Measurements from ENCODE around the gene ADORA2A. TPM values are rescaled to one million over a fixed set of nuclear protein-coding genes. Genes with fewer than 3 reads are reported as not detected.
A peak's percentile ranks its signal among the peaks of the same experiment; 100 is the strongest.
"Not testable (repeated sequence)": the region's sequence is repeated elsewhere in the genome, so short reads cannot be mapped to it uniquely, and the experiment has no call there.

The ADORA2A gene
- total RNA-seq, 1 experiment from 2014 or later, result 3.4 TPM

DNA sequence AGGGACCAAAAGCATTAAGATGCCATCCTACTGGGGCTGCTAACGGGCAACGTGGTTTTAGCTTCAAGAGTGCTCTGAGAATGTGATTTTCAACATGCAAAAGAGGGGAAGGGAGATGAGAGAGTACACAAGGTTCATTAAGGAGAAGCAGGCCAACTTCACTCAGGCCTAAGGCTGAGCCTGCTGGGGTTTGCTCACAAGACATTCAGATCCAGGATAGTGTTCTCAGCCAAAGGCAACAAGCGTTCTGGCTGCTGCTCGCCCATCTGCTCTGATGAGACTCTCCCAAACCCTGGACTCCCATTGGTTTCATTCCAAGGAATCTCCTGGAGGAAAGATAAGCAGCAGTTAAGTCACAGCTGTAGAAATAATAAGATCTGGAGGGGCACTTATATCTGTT is 44.2 kb downstream of the ADORA2A start:
- no peaks in the 10 kb centered on the region for H3K36me3 ChIP-seq
- H3K9me3 ChIP-seq (replicated peaks), result no peaks in the 10 kb centered on the region
- no peak for DNase-seq (ENCODE audit: low read depth in 1 of 2, low spot score in 2 of 2)
- H3K4me1 ChIP-seq (replicated peaks), result peaks cover 49% of the 10 kb centered on the region
- H3K27me3 ChIP-seq (replicated peaks), result no peaks in the 10 kb centered on the region
- H3K4me3 ChIP-seq, result no peak overlapping the region
- H3K27ac ChIP-seq, result no peak overlapping the region

DNA sequence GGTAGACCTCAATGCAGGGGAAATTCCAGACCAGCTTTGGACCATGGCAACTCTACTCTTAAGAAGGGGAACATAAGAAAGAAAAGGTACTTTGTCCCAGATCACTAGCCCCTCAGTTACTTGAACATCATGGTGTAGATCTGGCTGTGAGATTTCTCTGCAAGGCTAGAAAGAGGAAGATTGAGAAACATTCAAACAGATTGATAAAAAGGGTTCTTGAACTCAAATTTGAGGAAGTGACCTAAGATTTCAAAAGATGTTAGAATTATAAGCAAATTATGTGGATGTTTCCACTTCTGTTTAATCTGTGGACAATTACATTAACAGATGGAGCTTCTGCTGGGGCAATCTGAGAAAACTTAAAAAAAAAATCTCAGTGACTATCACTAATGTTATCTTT is 45.9 kb downstream of the ADORA2A start:
- Histone ChIP-seq H3K36me3 (no peaks in the 10 kb centered on the region), H3K9me3 (replicated peaks) (no peaks in the 10 kb centered on the region), H3K4me3 (no peak overlapping the region), H3K4me1 (replicated peaks) (peaks cover 38% of the 10 kb centered on the region), H3K27ac (peak overlapping the region; percentile 94), H3K27me3 (replicated peaks) (no peaks in the 10 kb centered on the region)
- no peak for DNase-seq (ENCODE audit: low read depth in 1 of 2, low spot score in 2 of 2)

DNA sequence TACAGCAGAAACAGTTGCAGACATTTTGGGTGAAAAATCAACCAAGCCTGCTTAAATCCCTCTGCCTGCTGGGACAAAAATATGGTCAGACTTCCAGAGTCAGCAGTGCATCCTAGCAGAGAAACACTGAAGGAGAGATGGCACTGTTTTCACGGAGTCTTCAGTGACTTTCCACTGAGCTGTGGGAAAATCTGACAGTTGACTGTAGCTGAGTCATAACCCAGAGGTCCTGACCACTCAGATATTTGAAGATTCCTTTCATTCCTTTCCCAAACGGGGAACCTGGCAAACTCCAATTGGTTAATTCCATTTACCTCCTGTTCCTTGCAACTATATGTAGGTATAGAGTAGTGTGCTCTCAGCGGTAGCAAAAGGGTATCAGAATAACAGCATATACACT is 46.8 kb downstream of the ADORA2A start:
- DNase-seq (ENCODE audit: low read depth in 1 of 2, low spot score in 2 of 2), result peak; percentile 83 to 92

DNA sequence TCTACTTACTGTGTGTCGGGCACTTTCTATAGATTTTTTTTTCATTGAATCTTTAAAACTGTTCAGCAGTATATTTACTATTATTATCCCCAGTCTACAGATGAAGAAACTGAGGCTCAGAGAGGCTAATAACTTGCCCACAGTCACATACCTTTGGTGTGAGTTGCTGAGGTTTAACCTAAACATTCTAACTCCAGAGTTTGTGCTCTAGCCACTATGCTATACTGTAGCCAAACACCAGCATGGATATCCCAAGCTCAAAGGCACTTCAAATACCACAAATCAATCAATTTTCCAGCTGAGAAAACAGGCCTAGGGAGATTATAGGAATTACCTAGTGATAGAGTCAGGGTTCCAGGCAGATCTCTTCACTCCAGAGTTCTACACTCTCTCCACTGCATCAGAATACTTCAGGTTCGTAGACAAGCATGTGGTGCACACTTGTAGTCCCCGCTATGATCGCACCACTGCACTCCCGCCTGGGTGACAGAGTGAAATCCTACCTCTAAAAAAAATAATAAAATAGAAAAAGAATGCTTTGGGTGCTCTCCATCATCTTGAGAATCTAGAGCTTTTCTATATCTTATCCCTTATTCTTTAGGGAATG is 47.4 kb downstream of the ADORA2A start:
- Histone ChIP-seq H3K4me3 (no peak overlapping the region), H3K4me1 (replicated peaks) (peaks cover 38% of the 10 kb centered on the region), H3K9me3 (replicated peaks) (no peaks in the 10 kb centered on the region), H3K27me3 (replicated peaks) (no peaks in the 10 kb centered on the region), H3K36me3 (no peaks in the 10 kb centered on the region), H3K27ac (peak overlapping the region; percentile 94)
- no peak for DNase-seq (ENCODE audit: low read depth in 1 of 2, low spot score in 2 of 2)

More for the DNA sequence above, 46.8 kb downstream of the ADORA2A start:
- no peak overlapping the region for H3K4me3 ChIP-seq
- H3K4me1 ChIP-seq (replicated peaks), result peaks cover 38% of the 10 kb centered on the region
- H3K27me3 ChIP-seq (replicated peaks), result no peaks in the 10 kb centered on the region
- peak overlapping the region; percentile 94 for H3K27ac ChIP-seq
- H3K36me3 ChIP-seq, result no peaks in the 10 kb centered on the region
- no peaks in the 10 kb centered on the region for H3K9me3 ChIP-seq (replicated peaks)

DNA sequence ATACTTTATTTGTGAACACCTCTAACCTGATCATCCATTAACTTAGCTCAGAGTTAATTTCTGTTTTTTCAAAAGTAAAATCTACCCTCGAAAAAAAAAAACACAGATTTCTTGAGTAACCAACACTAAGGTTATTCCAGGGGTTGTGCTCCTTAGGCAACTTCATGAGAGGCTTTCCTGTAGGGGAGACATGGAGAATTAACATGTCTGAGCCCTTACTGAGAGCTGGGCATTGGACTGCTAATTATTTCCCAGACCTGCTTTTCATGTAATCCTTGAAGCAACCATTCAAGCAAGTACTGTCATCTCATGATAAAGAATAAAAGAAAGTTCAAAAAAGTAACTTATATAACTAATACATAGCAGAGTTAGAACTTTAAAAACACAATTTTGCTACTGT is 54.2 kb downstream of the ADORA2A start:
- no peak for DNase-seq (ENCODE audit: low read depth in 1 of 2, low spot score in 2 of 2)
- Histone ChIP-seq H3K36me3 (no peaks in the 10 kb centered on the region), H3K27ac (no peak overlapping the region), H3K4me1 (replicated peaks) (peaks cover 35% of the 10 kb centered on the region), H3K27me3 (replicated peaks) (no peaks in the 10 kb centered on the region), H3K4me3 (no peak overlapping the region), H3K9me3 (replicated peaks) (no peaks in the 10 kb centered on the region)

DNA sequence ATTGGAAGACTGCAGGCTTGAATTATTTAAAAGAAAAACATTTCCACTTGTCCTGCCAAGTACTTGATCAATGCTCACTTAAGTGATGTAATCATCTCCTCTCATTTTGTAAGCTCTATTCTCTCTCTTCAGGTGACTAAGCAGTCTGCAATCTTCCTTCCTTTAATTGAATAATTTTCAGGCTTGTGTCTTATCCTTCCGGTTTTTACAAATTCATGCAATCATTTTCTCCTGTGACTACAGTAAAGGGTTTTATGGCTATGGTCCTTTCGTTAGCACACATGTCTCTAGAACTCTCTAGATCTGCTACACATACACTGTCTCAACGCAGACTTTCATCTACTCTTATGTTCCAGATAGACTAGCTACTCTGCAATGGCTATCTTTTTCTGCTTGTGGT is 55.2 kb downstream of the ADORA2A start:
- Histone ChIP-seq H3K9me3 (replicated peaks) (no peaks in the 10 kb centered on the region), H3K27ac (no peak overlapping the region), H3K36me3 (no peaks in the 10 kb centered on the region), H3K27me3 (replicated peaks) (no peaks in the 10 kb centered on the region), H3K4me3 (no peak overlapping the region), H3K4me1 (replicated peaks) (peaks cover 44% of the 10 kb centered on the region)
- peak in 1 of 2 experiments; percentile 53 for DNase-seq (ENCODE audit: low read depth in 1 of 2, low spot score in 2 of 2)

DNA sequence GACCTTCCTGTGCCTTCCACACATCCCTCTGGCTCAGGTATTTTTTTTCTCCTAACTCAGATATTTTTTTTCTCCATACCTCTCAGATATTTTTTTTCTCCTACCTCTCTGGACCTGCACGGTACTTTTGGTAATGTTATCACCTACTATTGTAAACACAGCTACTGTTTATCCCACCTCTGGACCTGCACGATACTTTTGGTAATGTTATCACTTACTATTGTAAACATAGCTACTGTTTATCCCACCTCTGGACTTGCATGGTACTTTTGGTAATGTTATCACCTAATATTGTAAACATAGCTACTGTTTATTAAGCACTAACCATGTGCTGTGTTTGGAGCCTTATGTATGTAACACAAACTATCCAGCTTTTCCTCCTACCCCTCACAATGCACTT is 55.6 kb downstream of the ADORA2A start:
- H3K36me3 ChIP-seq, result no peaks in the 10 kb centered on the region
- no peak overlapping the region for H3K27ac ChIP-seq
- no peaks in the 10 kb centered on the region for H3K9me3 ChIP-seq (replicated peaks)
- no peak overlapping the region for H3K4me3 ChIP-seq
- no peak for DNase-seq (ENCODE audit: low read depth in 1 of 2, low spot score in 2 of 2)
- H3K4me1 ChIP-seq (replicated peaks), result peaks cover 47% of the 10 kb centered on the region
- no peaks in the 10 kb centered on the region for H3K27me3 ChIP-seq (replicated peaks)

DNA sequence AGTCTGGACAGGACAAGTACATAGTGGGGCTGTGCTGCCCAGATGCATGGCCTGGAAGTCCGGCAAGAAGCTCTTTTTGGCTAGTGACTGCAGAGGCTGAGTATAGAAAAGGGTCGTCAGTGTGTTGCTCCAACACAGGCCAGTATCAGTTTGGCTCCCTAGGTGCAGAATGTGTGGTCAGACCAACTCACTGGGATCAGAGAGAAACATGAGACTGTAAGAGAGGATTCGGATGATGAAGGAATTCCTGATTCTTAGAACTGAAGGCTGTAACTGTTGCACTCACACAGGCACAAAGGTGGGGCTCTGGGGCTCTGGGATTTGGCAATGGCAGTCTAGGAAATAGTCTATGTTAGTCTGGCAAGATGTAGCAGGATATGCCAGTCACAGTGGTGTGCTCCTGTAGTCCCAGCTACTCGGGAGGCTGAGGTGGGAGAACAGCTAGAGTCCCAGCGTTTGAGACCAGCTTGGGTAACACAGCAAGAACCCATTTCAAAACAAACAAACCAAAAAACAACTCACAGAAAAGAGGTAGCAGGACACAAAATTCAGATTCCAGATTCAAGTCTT is 56.7 kb downstream of the ADORA2A start:
- no peak overlapping the region for H3K27ac ChIP-seq
- peaks cover 47% of the 10 kb centered on the region for H3K4me1 ChIP-seq (replicated peaks)
- H3K36me3 ChIP-seq, result no peaks in the 10 kb centered on the region
- H3K4me3 ChIP-seq, result no peak overlapping the region
- no peaks in the 10 kb centered on the region for H3K9me3 ChIP-seq (replicated peaks)
- DNase-seq (ENCODE audit: low read depth in 1 of 2, low spot score in 2 of 2), result no peak
- H3K27me3 ChIP-seq (replicated peaks), result no peaks in the 10 kb centered on the region

DNA sequence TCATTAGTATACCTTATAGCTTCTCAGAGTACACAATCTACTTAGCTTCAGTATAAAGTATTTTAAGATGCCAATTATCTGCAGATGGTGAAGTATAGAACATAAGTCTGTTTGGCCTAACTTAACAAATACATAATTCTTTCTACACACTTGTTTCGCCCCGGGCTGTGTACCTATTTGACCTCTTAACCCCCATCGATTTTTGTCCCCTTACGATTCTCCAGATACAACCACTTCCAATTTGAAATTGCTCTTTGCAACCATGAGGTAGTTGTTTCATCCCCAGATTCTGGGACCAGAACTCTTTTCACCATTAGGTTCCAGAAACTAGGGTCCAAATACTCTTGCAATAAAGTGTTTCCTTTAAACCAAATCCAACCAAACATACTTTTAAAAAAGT is 57.8 kb downstream of the ADORA2A start:
- H3K4me3 ChIP-seq, result no peak overlapping the region
- H3K9me3 ChIP-seq (replicated peaks), result no peaks in the 10 kb centered on the region
- no peak for DNase-seq (ENCODE audit: low read depth in 1 of 2, low spot score in 2 of 2)
- H3K27ac ChIP-seq, result no peak overlapping the region
- H3K27me3 ChIP-seq (replicated peaks), result no peaks in the 10 kb centered on the region
- peaks cover 47% of the 10 kb centered on the region for H3K4me1 ChIP-seq (replicated peaks)
- H3K36me3 ChIP-seq, result no peaks in the 10 kb centered on the region

DNA sequence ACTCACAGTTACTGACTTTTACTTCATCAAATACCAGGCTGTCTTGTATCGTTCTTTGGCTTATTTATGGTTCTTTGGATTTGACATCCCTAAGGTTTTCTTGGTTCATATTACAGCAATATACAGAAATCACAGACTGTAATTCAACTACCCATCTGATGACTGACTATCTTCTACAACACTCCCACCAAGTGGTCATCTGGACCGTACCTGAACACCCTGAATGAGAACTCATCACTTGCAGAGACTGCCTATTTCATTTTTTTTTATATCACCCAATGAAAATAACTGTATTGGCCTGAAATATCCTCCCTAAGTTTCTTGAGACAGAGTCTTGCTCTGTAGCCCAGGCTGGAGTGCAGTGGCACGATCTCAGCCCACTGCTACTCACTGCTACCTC is 58.2 kb downstream of the ADORA2A start:
- H3K4me3 ChIP-seq, result no peak overlapping the region
- DNase-seq (ENCODE audit: low read depth in 1 of 2, low spot score in 2 of 2), result no peak
- no peaks in the 10 kb centered on the region for H3K36me3 ChIP-seq
- H3K9me3 ChIP-seq (replicated peaks), result no peaks in the 10 kb centered on the region
- no peaks in the 10 kb centered on the region for H3K27me3 ChIP-seq (replicated peaks)
- no peak overlapping the region for H3K27ac ChIP-seq
- H3K4me1 ChIP-seq (replicated peaks), result peaks cover 47% of the 10 kb centered on the region

DNA sequence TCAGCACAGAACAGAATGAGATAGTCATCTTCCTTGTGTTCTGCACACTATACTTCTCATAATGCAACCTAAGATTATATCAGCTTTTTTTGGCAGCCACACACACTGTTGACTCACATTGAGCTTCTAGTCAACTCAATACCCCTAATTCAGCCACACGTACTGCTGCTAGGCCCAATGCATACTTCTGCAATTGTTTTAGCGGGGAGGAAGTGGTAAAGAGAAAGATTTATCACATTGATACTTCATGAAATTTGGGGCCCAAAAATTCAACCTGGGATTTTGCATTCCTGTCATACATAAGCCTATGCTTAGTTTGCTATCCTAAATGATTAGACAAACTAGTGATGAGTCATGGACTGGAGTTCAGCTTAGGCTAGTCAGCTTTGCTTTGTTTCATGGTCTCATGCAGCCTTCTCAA is 59.1 kb downstream of the ADORA2A start:
- peak overlapping the region; percentile 27 for H3K27ac ChIP-seq
- no peaks in the 10 kb centered on the region for H3K9me3 ChIP-seq (replicated peaks)
- H3K4me3 ChIP-seq, result no peak overlapping the region
- no peaks in the 10 kb centered on the region for H3K27me3 ChIP-seq (replicated peaks)
- no peaks in the 10 kb centered on the region for H3K36me3 ChIP-seq
- peak; percentile 62 to 87 for DNase-seq (ENCODE audit: low read depth in 1 of 2, low spot score in 2 of 2)
- peaks cover 47% of the 10 kb centered on the region for H3K4me1 ChIP-seq (replicated peaks)

DNA sequence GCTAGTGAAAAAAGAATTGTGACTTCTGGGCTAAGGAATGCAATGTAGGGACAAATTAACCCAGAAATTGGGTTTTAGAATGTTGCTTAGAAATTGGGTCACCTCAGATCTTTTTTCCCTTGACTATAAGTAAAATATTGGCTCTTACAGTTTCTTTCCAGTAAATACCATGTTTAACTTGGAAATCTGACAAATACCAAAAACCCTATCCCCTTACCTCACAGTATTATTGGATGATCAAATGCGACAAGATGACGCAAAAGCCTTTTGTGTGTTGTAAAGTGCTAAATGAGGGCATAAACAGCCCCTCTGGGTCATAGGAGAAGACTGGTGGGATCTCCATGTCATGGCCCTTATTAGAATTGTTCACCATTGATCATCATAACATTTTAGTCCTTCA is 61.6 kb downstream of the ADORA2A start:
- DNase-seq (ENCODE audit: low read depth in 1 of 2, low spot score in 2 of 2), result no peak
- no peak overlapping the region for H3K4me3 ChIP-seq

DNA sequence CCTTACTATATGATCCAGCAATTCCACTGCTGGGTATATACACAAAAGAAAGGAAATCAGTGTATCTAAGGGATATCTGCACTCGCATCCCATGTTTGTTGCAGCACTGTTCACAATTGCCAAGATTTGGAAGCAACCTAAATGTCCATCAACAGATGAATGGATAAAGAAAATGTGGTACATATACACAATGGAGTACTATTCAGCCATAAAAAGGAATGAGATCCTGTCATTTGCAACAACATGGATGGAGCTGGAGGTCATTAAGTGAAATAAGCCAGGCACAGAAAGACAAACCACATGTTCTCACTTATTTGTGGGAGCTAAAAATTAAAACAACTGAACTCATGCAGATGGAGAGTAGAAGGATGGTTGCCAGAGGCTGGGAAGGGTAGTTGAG is 62.0 kb downstream of the ADORA2A start:
- DNase-seq (ENCODE audit: low read depth in 1 of 2, low spot score in 2 of 2); H3K4me3 ChIP-seq; H3K36me3 ChIP-seq; H3K27ac ChIP-seq; H3K27me3 ChIP-seq (replicated peaks); H3K9me3 ChIP-seq (replicated peaks): not testable (repeated sequence)
- H3K4me1 ChIP-seq (replicated peaks), result peaks cover 31% of the 10 kb centered on the region

More for the DNA sequence above, 61.6 kb downstream of the ADORA2A start:
- Histone ChIP-seq H3K36me3 (no peaks in the 10 kb centered on the region), H3K9me3 (replicated peaks) (no peaks in the 10 kb centered on the region), H3K27me3 (replicated peaks) (no peaks in the 10 kb centered on the region), H3K27ac (no peak overlapping the region), H3K4me1 (replicated peaks) (peaks cover 31% of the 10 kb centered on the region)

All from SJSA1 (cell line).